Upper lobe of left lung (tissue), 4 donors: ENCODE measurements around the gene HOXA10.

Source experiments
- EP300 ChIP-seq, 4 donors: sonication (generic); formaldehyde crosslinking; IDR thresholded peaks; one replicate each; pipeline ENCODE4 v1.5.1; 2017; ENCODE audit warnings: antibody characterized with exemption in 4 of 4, control low read depth in 2 of 4
- POLR2AphosphoS5 ChIP-seq, 2 donors: sonication (generic); formaldehyde crosslinking; IDR thresholded peaks; one replicate each; pipeline ENCODE4 v1.5.1; 2017; ENCODE audit warnings: antibody characterized with exemption in 2 of 2
- TF ChIP-seq, protein P1 (sequence below), 6 experiments: fragments of 450-650 bp in 4 of 6; fragments of 200-600 bp in 2 of 6; sonication (generic) in 2 of 6; IDR thresholded peaks; one replicate each; pipeline ENCODE4 v1.5.1; 2016 to 2019; ENCODE audit warnings: antibody characterized with exemption in 6 of 6

DNA sequence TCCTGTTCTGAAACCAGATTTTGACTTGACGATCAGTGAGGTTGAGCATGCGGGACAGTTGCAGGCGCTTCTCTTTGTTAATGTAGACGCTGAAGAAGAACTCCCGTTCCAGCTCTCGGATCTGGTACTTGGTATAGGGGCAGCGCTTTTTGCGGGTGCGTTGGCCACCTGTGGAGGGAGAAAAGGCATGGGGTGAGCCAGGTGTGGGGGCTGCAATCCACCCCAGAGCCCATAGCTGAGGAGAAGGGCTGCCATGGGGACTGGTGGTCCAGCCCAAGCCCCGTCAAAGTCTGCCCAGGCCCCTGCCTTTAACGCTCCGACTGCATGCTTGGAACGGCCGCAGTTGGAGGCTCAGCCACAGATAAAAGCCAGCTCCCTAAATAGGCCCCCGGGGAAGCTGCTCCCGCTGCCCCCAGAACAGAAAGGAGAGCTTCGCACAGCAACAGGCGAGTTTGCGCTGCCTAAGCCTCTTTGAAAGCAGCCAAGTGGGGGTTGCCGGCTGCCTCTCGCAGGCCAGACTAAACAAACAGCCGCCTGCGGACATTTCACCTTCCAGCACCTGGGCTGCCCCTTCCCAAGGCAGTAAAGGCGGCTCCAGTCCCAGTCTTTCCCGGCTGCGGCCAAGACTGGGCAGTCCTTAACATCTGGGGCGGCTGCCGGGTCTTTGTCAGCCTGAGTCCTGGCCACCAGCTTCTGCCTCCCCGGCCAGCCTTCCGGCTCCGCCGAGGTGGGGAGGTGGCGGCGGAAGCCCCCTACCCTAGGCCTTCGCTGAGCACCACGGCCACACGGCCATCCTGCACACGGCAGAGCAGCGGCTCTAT lies 9.0 kb upstream of the HOXA10 start:
- TF ChIP-seq POLR2AphosphoS5 (IDR thresholded peaks at IDR 0.05): no peak
- TF ChIP-seq, protein P1, sequence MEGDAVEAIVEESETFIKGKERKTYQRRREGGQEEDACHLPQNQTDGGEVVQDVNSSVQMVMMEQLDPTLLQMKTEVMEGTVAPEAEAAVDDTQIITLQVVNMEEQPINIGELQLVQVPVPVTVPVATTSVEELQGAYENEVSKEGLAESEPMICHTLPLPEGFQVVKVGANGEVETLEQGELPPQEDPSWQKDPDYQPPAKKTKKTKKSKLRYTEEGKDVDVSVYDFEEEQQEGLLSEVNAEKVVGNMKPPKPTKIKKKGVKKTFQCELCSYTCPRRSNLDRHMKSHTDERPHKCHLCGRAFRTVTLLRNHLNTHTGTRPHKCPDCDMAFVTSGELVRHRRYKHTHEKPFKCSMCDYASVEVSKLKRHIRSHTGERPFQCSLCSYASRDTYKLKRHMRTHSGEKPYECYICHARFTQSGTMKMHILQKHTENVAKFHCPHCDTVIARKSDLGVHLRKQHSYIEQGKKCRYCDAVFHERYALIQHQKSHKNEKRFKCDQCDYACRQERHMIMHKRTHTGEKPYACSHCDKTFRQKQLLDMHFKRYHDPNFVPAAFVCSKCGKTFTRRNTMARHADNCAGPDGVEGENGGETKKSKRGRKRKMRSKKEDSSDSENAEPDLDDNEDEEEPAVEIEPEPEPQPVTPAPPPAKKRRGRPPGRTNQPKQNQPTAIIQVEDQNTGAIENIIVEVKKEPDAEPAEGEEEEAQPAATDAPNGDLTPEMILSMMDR (IDR thresholded peaks at IDR 0.05): no peak
- TF ChIP-seq EP300 (IDR thresholded peaks at IDR 0.05): no peak
